Coronary artery (tissue), 2 donors: Measurements from ENCODE around the gene MAST2.
"Not testable (repeated sequence)": the region's sequence is repeated elsewhere in the genome, so short reads cannot be mapped to it uniquely, and the experiment has no call there.

Experiments
- DNase-seq: peaks from one replicate; pipeline ENCODE4 v3.0.0-alpha.2; 2017; ENCODE audit warnings: low spot score
- H3K27ac ChIP-seq, 2 donors: fragments of 200-600 bp; sonication (generic); one replicate each; pipeline ENCODE4 v1.5.1; 2016 to 2019
- H3K4me3 ChIP-seq: fragments of 200-600 bp; sonication (generic); 2 replicates; pipeline ENCODE4 v1.5.1; 2016; ENCODE audit warnings: mild to moderate bottlenecking, moderate library complexity
- TF ChIP-seq, protein P1 (sequence below): fragments of 200-600 bp; sonication (generic); IDR thresholded peaks from one replicate; pipeline ENCODE4 v1.5.1; 2019; ENCODE audit warnings: antibody characterized with exemption

Gene MAST2

GRCh38 chr1:45842786-45843185 lies 39.4 kb downstream of the MAST2 start:
- Histone ChIP-seq H3K27ac (no peak overlapping the region), H3K4me3 (no peak overlapping the region)
- no peak for DNase-seq
- TF ChIP-seq, protein P1, sequence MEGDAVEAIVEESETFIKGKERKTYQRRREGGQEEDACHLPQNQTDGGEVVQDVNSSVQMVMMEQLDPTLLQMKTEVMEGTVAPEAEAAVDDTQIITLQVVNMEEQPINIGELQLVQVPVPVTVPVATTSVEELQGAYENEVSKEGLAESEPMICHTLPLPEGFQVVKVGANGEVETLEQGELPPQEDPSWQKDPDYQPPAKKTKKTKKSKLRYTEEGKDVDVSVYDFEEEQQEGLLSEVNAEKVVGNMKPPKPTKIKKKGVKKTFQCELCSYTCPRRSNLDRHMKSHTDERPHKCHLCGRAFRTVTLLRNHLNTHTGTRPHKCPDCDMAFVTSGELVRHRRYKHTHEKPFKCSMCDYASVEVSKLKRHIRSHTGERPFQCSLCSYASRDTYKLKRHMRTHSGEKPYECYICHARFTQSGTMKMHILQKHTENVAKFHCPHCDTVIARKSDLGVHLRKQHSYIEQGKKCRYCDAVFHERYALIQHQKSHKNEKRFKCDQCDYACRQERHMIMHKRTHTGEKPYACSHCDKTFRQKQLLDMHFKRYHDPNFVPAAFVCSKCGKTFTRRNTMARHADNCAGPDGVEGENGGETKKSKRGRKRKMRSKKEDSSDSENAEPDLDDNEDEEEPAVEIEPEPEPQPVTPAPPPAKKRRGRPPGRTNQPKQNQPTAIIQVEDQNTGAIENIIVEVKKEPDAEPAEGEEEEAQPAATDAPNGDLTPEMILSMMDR: no peak

GRCh38 chr1:45843474-45843905 lies 40.1 kb downstream of the MAST2 start:
- Histone ChIP-seq H3K27ac (no peak overlapping the region), H3K4me3 (no peak overlapping the region)
- TF ChIP-seq, protein P1: no peak
- no peak for DNase-seq

DNA sequence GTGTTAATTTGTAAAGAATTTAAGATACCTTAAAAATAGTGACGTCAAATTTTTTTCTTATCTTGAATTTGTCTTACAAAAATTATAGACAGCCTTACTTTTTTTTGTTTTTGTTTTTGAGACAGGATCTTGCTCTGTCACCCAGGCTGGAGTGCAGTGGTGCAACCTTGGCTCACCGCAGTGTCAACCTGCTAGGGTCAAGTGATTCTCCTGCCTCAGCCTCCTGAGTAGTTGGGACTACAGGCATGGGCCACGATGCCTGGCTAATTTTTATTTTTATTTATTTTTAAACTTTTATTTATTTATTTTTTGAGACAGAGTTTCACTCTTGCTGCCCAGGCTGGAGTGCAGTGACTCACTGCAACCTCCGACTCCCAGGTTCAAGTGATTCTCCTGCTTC lies 40.6 kb downstream of the MAST2 start:
- not testable (repeated sequence) for H3K27ac ChIP-seq, DNase-seq, H3K4me3 ChIP-seq

DNA sequence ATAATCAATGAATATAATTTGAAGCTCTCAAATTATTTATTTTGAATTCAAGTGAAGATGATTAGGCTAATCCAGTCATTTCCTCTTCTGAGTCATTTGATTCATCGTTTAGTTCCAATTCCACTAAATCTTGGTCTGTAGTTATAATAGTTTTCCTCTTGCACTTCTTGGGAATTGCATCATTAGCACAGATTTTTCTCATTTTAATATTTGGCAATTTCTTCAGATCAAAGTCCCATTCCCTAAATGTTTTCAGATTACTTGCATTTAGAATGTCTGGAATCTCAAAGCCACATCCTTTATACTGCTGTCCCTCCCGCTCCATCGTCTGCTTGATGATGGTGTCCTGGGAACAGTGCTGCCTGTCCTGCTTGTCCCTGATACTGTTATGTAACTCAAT lies 43.5 kb downstream of the MAST2 start:
- TF ChIP-seq, protein P1: no peak
- H3K4me3 ChIP-seq: no peak overlapping the region
- H3K27ac ChIP-seq: no peak overlapping the region
- no peak for DNase-seq

DNA sequence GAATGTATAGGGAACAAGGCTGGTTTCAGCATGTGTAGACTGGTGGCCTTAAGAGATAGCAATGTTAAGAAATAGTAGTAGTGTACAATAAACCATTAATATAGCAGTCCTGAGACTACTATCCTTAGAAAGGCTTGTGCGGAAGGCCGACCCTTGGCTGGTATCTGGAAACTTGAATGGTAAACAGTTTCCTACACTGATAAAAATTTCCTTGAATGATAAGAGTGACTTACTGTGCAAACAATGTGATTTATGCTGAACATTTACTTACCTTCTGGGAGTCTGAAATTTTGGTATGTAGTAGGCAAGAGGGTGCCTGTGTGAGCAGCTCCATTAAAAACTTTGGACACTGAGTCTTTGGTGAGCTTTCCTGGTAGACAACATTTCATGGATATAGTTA lies 44.7 kb downstream of the MAST2 start:
- TF ChIP-seq, protein P1: no peak
- DNase-seq: no peak

DNA sequence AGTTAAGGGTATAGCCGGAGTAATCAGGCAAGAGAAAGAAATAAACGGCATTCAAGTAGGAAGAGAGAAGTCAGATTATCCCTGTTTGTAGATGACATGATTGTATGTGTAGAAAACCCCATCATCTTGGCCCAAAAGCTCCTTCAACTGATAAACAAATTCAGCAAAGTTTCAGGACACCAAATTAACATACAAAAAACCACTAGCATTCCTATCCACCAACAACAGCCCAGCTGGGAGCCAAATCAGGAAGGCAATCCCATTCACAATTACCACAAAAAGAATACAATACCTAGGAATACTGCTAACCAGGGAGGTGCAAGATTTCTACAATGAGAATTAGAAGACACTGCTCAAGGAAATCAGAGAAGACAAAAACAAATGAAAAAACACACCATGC lies 45.3 kb downstream of the MAST2 start:
- Histone ChIP-seq H3K27ac (no peak overlapping the region), H3K4me3 (no peak overlapping the region)
- no peak for DNase-seq
- TF ChIP-seq, protein P1: no peak

More for the DNA sequence above, 44.7 kb downstream of the MAST2 start:
- H3K27ac ChIP-seq: no peak overlapping the region
- H3K4me3 ChIP-seq: no peak overlapping the region

- H3K27ac ChIP-seq: no peak overlapping the region
- DNase-seq: no peak
- no peak overlapping the region for H3K4me3 ChIP-seq
- TF ChIP-seq, protein P1: no peak
Measured at GRCh38 chr1:45850017-45850416, 46.6 kb downstream of the MAST2 start.

DNA sequence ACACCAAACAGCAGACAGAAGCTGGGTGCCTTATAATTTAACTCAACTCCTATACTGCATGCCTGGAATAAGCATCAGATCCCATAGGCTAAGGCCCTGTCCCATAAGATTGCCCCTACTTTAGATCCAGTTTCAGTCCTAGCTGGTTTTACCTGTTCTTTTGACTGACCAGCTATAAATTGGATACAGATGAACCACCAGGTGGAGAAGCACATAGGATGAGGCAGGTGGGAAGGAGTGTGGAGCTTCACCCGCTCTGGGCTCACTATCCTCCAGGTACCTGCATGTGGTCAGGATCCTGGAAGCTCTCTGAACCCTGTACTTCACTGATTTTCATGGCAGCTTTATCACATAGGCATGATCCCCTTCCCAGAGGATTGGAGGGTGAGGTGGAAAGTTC lies 51.3 kb downstream of the MAST2 start:
- no peak overlapping the region for H3K4me3 ChIP-seq
- no peak for DNase-seq
- TF ChIP-seq, protein P1: no peak
- H3K27ac ChIP-seq: no peak overlapping the region
